ENCODE results near the gene PRSS36.
A peak's percentile ranks its signal among the peaks of the same experiment; 100 is the strongest.

GRCh38 chr16:31138621-31139578 is 11.0 kb downstream of the PRSS36 start:
- TF ChIP-seq, protein P1, sequence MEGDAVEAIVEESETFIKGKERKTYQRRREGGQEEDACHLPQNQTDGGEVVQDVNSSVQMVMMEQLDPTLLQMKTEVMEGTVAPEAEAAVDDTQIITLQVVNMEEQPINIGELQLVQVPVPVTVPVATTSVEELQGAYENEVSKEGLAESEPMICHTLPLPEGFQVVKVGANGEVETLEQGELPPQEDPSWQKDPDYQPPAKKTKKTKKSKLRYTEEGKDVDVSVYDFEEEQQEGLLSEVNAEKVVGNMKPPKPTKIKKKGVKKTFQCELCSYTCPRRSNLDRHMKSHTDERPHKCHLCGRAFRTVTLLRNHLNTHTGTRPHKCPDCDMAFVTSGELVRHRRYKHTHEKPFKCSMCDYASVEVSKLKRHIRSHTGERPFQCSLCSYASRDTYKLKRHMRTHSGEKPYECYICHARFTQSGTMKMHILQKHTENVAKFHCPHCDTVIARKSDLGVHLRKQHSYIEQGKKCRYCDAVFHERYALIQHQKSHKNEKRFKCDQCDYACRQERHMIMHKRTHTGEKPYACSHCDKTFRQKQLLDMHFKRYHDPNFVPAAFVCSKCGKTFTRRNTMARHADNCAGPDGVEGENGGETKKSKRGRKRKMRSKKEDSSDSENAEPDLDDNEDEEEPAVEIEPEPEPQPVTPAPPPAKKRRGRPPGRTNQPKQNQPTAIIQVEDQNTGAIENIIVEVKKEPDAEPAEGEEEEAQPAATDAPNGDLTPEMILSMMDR (IDR thresholded peaks at IDR 0.05 in 8 of 11, conservative IDR thresholded peaks at IDR 0.05 in 3 of 11): no peak
- TF ChIP-seq POLR2A (IDR thresholded peaks at IDR 0.05) (no peak), POLR2AphosphoS5 (IDR thresholded peaks at IDR 0.05) (peak; percentile 14 to 52 (median 48))
